ENCODE results near the gene LDLRAD1. TPM values are rescaled to one million over a fixed set of nuclear protein-coding genes. Genes with fewer than 3 reads are reported as not detected.

LDLRAD1 gene
- total RNA-seq, 2 donors from 2014 or later, result 0.55 to 3.3 TPM

DNA sequence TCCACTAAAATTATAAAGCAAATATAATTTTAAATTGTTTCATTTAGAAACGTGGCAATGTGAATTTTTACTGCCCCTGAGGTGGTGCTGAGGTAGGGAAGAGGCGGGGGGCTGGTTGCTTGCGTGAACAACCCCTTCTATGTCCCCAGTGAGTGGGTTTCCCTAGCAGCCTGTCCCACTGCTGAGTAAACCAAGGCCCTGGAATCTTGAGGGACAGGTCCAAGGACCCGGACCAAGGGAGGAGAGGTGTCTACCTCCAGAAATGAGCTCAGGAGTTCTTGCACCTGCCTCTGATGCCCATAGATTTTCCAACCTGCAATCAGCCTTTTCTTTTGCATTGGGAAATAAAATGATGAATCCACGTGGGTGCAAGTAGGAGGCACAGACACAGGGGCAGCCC is 649 bp upstream of the LDLRAD1 start:
- H3K9me3 ChIP-seq, result no peaks in the 10 kb centered on the region
- 74% methylated on average over 5 of the region's 5 CpGs for WGBS
- no peak for DNase-seq (ENCODE audit: low spot score)
- no peak overlapping the region for H3K27ac ChIP-seq
- peaks cover 7% of the 10 kb centered on the region for H3K4me1 ChIP-seq (replicated peaks)
- H3K36me3 ChIP-seq, result no peaks in the 10 kb centered on the region
- no peak overlapping the region for H3K4me3 ChIP-seq
- TF ChIP-seq, protein P1, sequence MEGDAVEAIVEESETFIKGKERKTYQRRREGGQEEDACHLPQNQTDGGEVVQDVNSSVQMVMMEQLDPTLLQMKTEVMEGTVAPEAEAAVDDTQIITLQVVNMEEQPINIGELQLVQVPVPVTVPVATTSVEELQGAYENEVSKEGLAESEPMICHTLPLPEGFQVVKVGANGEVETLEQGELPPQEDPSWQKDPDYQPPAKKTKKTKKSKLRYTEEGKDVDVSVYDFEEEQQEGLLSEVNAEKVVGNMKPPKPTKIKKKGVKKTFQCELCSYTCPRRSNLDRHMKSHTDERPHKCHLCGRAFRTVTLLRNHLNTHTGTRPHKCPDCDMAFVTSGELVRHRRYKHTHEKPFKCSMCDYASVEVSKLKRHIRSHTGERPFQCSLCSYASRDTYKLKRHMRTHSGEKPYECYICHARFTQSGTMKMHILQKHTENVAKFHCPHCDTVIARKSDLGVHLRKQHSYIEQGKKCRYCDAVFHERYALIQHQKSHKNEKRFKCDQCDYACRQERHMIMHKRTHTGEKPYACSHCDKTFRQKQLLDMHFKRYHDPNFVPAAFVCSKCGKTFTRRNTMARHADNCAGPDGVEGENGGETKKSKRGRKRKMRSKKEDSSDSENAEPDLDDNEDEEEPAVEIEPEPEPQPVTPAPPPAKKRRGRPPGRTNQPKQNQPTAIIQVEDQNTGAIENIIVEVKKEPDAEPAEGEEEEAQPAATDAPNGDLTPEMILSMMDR (IDR thresholded peaks at IDR 0.05), result no peak
- TF ChIP-seq POLR2A (IDR thresholded peaks at IDR 0.05), result no peak
- no peaks in the 10 kb centered on the region for H3K27me3 ChIP-seq (replicated peaks; ENCODE audit: insufficient read depth)
- intact Hi-C loops (cut with DNase I), result no loop called here

DNA sequence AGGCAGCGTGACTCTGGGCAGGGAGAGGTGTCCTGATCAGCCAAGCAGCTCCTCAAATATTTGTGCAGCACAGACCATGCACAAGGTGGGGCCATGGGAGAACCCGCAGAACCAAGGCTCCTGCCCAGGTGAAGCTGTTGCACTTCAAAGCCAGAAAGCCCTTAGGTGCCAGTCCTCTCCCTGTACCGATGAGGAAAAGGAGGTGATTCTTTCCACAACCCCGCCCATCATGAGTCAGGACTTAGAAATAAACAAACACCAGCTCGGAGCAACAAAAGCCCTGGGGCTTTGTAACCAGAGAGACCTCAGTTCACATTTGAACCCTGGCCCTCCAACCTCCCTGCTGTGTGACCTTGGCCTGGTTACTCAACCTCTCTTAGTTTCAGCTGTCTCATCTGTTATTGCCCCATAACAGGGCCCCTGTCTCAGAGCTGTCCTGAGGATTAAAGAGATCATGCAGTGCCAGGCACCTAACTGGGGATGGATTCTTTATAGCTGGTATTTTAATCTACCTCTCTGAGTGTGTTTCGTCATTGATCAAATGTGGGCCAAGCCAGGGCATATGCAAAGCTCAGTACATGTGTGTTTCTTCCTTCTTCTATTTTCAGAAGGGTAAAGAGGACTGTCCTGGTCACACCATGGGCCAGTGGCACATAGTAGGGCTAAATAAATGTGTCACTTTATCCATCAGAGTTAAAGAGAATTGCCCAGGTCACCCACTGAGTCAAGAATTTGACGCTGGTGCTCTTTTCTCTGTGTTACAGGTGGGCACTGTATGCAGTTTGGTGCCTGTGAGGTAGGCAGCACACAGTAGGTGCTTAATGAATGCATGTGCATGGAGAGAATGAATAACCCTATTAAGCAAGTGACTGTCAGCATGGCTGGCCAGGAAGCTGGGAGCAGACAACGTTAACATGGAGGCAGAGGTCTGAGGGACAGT is 1.4 kb downstream of the LDLRAD1 start:
- Histone ChIP-seq H3K27ac (peak overlapping the region; percentile 52 to 70), H3K27me3 (replicated peaks; ENCODE audit: insufficient read depth) (no peaks in the 10 kb centered on the region), H3K36me3 (no peaks in the 10 kb centered on the region), H3K4me1 (replicated peaks) (peaks cover 7% of the 10 kb centered on the region), H3K4me3 (no peak overlapping the region), H3K9me3 (no peaks in the 10 kb centered on the region)
- TF ChIP-seq, protein P1 (IDR thresholded peaks at IDR 0.05), result no peak
- TF ChIP-seq POLR2A (IDR thresholded peaks at IDR 0.05) (no peak), POLR2AphosphoS5 (IDR thresholded peaks at IDR 0.05) (peak; percentile 81)
- DNase-seq (ENCODE audit: low spot score), result peak; percentile 88
- WGBS, result 54% methylated on average over 8 of the region's 8 CpGs
- intact Hi-C loops (cut with DNase I), result no loop called here

DNA sequence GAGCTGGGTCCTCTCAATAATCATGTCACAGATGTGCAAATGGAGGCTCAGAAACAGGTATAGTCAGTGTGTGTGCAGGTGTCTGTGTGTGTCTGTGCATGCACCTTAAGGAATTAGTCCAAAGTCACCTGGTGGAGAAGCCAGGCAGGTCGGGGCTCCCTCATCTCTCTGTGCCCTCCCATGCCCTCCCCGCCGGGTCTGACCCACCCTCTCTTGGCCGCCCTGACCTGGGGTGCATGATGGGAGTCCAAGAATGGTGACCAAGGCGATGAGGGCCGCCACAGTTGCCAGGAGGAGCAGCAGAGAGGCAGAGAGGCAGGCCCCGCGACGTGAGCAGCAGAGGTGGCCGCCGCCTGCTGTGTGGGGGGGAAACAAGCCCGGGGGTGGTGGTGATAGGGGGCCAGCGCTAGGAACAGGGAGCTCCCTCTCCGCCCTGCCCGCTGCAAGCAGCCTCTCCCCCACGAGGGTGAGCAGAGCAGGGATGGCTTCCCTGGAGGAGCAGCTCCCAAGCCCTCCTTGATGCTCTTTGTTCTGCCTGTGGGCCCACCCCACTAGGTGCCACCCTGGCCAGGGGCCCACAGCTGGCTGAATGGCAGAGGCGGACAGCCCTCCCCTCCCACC is 3.9 kb downstream of the LDLRAD1 start:
- Histone ChIP-seq H3K27ac (no peak overlapping the region), H3K27me3 (replicated peaks; ENCODE audit: insufficient read depth) (no peaks in the 10 kb centered on the region), H3K4me1 (replicated peaks) (peaks cover 7% of the 10 kb centered on the region), H3K9me3 (no peaks in the 10 kb centered on the region), H3K4me3 (no peak overlapping the region), H3K36me3 (no peaks in the 10 kb centered on the region)
- TF ChIP-seq POLR2A (IDR thresholded peaks at IDR 0.05) (no peak), POLR2AphosphoS5 (IDR thresholded peaks at IDR 0.05) (no peak)
- TF ChIP-seq, protein P1 (IDR thresholded peaks at IDR 0.05), result no peak
- intact Hi-C loops (cut with DNase I), result no loop called here
- no peak for DNase-seq (ENCODE audit: low spot score)
- 45% methylated on average over 17 of the region's 17 CpGs for WGBS

DNA sequence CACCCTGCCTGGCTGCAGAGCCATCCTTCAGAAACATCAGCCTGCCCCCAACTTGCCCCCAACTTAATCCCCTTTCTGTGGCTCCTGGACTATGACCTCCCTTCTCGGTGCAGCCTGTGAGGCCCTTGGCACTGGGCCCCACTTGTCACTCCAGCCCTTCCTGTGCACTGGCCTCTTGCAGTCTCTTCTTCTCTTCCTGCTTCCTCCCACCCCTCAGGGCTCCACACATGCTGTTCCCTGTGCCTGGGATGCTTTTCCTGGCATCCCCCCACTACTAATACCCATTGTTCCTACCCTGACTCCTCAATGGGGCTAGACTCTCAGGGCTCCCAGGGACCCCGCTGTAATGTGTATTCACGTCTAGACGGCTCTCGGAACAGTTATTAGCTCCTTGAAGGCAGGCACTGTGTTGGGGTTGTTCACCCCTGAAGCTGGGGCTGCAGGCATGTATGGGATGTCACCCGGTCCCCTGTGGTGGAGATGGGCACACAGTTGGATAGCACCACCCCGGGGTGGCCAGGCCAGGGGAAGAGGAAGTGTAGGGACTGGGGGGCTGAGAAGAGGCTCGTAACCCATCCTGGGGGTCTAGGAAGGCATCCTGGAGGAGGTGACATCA is 4.5 kb downstream of the LDLRAD1 start:
- DNase-seq (ENCODE audit: low spot score), result no peak
- Histone ChIP-seq H3K36me3 (no peaks in the 10 kb centered on the region), H3K27ac (no peak overlapping the region), H3K4me3 (no peak overlapping the region), H3K9me3 (no peaks in the 10 kb centered on the region), H3K4me1 (replicated peaks) (peaks cover 7% of the 10 kb centered on the region), H3K27me3 (replicated peaks; ENCODE audit: insufficient read depth) (no peaks in the 10 kb centered on the region)
- TF ChIP-seq POLR2A (IDR thresholded peaks at IDR 0.05) (no peak), POLR2AphosphoS5 (IDR thresholded peaks at IDR 0.05) (no peak)
- WGBS, result 83% methylated on average over 8 of the region's 8 CpGs
- intact Hi-C loops (cut with DNase I), result no loop called here

DNA sequence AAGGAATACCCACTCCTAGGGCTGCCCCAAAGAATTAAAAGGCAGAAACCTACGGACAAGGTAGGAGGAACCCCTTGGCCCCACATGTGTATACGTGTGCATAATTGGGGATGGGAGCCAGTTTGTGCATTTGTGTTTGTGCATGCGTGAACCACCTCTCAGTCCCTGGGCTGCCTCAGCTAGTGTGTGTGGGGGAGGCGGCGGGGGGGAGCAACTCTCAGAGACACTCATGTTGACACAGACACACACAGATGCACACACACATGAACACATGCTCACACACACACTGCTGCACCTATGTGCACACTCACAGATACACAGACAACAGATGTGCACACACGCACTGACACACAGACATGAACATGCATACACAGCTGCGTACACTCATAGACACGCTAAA is 5.1 kb downstream of the LDLRAD1 start:
- no peak for DNase-seq (ENCODE audit: low spot score)

More for the DNA sequence above, 5.1 kb downstream of the LDLRAD1 start:
- Histone ChIP-seq H3K9me3 (no peaks in the 10 kb centered on the region), H3K36me3 (no peaks in the 10 kb centered on the region), H3K27me3 (replicated peaks; ENCODE audit: insufficient read depth) (no peaks in the 10 kb centered on the region), H3K4me1 (replicated peaks) (peaks cover 7% of the 10 kb centered on the region), H3K27ac (no peak overlapping the region), H3K4me3 (no peak overlapping the region)
- TF ChIP-seq POLR2A (IDR thresholded peaks at IDR 0.05), result no peak
- TF ChIP-seq, protein P1 (IDR thresholded peaks at IDR 0.05), result no peak
- TF ChIP-seq POLR2AphosphoS5 (IDR thresholded peaks at IDR 0.05), result no peak
- intact Hi-C loops (cut with DNase I), result no loop called here
- WGBS, result 85% methylated on average over 8 of the region's 8 CpGs
